Measurements from ENCODE around the gene SSR2. TPM values are rescaled to one million over a fixed set of nuclear protein-coding genes. Genes with fewer than 3 reads are reported as not detected.

The SSR2 gene
- total and polyA plus RNA-seq, 2 donors from 2014 or later = 175 to 300 TPM

DNA sequence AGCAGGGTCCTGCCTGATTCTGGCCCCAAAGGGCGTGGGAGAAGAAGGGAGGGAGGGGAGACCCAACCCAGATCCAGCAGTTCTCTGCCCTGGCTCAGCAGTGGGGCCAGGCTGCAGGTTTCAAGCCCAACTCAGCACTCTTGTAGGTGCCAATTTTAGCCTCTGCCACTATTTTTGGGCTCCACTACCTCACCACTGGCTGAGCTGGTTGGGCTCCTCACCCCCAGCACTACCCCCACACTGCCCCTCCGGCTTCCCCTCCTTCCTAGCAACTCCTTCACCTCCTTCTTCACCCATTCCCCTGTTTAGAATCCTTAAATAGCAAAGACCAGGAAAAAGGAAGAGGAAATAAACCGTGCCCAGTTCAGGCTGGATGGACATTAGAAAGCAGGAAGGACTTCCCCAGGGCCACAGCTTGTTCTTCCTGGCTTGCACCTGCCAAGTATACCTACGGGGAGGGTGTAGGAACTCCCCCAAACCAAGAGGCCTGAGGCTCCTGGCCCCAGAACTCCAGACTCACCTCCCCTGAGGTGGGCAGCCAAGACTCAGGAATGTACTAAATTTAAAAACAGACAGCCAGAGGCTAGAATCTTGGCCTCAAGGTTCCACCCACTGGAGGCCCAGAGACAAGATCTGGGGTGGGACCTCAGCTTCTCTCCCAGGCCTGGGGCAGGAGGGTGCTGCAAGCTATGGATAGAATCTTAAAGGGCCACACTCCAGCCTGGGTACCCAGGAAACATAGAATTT is 41.0 kb downstream of the SSR2 start:
- TF ChIP-seq, protein P1, sequence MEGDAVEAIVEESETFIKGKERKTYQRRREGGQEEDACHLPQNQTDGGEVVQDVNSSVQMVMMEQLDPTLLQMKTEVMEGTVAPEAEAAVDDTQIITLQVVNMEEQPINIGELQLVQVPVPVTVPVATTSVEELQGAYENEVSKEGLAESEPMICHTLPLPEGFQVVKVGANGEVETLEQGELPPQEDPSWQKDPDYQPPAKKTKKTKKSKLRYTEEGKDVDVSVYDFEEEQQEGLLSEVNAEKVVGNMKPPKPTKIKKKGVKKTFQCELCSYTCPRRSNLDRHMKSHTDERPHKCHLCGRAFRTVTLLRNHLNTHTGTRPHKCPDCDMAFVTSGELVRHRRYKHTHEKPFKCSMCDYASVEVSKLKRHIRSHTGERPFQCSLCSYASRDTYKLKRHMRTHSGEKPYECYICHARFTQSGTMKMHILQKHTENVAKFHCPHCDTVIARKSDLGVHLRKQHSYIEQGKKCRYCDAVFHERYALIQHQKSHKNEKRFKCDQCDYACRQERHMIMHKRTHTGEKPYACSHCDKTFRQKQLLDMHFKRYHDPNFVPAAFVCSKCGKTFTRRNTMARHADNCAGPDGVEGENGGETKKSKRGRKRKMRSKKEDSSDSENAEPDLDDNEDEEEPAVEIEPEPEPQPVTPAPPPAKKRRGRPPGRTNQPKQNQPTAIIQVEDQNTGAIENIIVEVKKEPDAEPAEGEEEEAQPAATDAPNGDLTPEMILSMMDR (IDR thresholded peaks at IDR 0.05; ENCODE audit: borderline replicate concordance, extremely low read depth, insufficient read depth) = no peak
- intact Hi-C loops (cut with DNase I) = no loop called here
- Histone ChIP-seq H3K27ac (ENCODE audit: low read depth in 2 of 2, low read length in 2 of 2) (peak overlapping the region; percentile 92 to 94), H3K9me3 (ENCODE audit: control insufficient read depth in 2 of 3, insufficient read depth in 1 of 3, low read length in 3 of 3) (no peaks in the 10 kb centered on the region), H3K9ac (ENCODE audit: low read length in 3 of 3) (peak overlapping the region in 2 of 3 donors; percentile 87 to 88), H3K27me3 (ENCODE audit: control insufficient read depth, insufficient read depth, low read length) (no peaks in the 10 kb centered on the region), H3K4me3 (ENCODE audit: low read length in 3 of 3) (peak overlapping the region in 2 of 3 donors; percentile 28 to 73), H3K4me1 (ENCODE audit: control insufficient read depth in 2 of 3, insufficient read depth in 2 of 3, low read depth in 1 of 3, low read length in 3 of 3) (peaks cover 7 to 56% (median 25%) of the 10 kb centered on the region in 3 donors), H3K36me3 (ENCODE audit: control insufficient read depth in 2 of 3, insufficient read depth in 3 of 3, low read length in 3 of 3) (no peaks in the 10 kb centered on the region)
- FAIRE-seq = no peak
- DNase-seq = no peak

DNA sequence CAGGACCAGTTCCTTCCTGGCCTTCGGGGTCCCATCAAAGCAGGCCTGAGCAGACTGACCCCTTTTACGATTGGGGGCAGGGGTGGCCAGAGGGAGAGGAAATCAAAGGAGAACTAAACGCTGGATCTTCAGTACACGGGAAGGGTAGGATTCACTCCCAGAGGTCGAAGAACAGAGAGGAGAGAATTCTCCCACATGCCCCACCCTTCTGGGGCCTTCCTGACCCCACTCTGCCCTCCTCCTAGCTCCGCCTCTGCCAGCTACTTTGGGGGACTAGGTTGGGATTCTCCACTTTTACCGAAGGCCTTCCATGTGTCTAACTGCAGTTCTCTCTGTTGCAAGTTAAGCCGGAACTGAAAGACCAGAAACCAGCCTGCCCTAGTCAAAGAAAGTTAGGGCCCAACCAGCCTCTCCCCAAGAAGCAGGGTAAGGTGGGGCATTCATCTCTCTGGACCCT is 41.8 kb downstream of the SSR2 start:
- peaks cover 7 to 57% (median 25%) of the 10 kb centered on the region in 3 donors for H3K4me1 ChIP-seq (ENCODE audit: control insufficient read depth in 2 of 3, insufficient read depth in 2 of 3, low read depth in 1 of 3, low read length in 3 of 3)
- peak overlapping the region; percentile 59 to 73 (median 71) for H3K4me3 ChIP-seq (ENCODE audit: low read length in 3 of 3)
- FAIRE-seq (no peak), DNase-seq (no peak)
- H3K36me3 ChIP-seq (ENCODE audit: control insufficient read depth in 2 of 3, insufficient read depth in 3 of 3, low read length in 3 of 3) = no peaks in the 10 kb centered on the region
- TF ChIP-seq, protein P1 (IDR thresholded peaks at IDR 0.05; ENCODE audit: borderline replicate concordance, extremely low read depth, insufficient read depth) = no peak
- peak overlapping the region; percentile 92 to 94 for H3K27ac ChIP-seq (ENCODE audit: low read depth in 2 of 2, low read length in 2 of 2)
- intact Hi-C loops (cut with DNase I) = no loop called here
- no peaks in the 10 kb centered on the region for H3K27me3 ChIP-seq (ENCODE audit: control insufficient read depth, insufficient read depth, low read length)
- H3K9me3 ChIP-seq (ENCODE audit: control insufficient read depth in 2 of 3, insufficient read depth in 1 of 3, low read length in 3 of 3) = no peaks in the 10 kb centered on the region
- H3K9ac ChIP-seq (ENCODE audit: low read length in 3 of 3) = peak overlapping the region; percentile 33 to 88 (median 87)

DNA sequence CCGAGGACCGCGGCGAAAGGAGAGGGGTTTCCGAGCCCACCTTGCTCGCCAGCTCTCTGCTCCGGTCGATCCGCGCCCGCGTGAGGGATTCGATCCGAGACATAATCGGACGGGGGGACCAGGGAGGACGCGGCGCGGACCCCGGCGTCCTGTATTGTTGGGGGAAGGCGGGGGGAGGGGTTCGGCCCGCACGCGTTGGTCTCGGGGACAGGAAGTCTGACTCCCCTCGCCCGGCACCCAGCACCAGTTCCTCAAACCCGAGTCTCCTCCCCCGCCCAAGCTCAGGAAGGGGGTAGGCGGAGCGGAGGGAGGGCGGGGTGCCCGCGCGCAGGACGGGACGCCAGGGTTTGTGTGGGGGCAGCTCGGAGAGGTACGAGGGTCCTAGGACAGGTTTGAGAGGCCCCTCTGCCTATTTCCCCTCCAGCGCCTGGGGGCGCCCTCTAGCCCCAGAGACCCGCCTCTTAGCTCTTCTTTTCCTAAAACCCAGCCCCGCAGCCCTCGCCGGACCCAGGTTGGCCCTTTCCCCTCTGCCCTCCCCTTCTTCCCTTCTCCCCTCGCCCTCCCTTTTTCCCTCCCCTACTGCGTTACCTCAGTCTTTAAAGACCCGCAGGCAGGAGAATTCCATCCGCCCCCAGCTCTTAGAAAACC is 42.3 kb downstream of the SSR2 start, which contains the start of gene ARHGEF2:
ARHGEF2 (minus strand) TSS at position 223 of the 648 bp plus-strand sequence; CDS start at position 103, 120 bp downstream.
- H3K4me1 ChIP-seq (ENCODE audit: control insufficient read depth in 2 of 3, insufficient read depth in 2 of 3, low read depth in 1 of 3, low read length in 3 of 3) = peaks cover 7 to 54% (median 25%) of the 10 kb centered on the region in 3 donors
- DNase-seq (peak; percentile 80 to 95 (median 90)), FAIRE-seq (no peak)
- peak within 1 kb of the TSS; percentile 92 to 94 for H3K27ac ChIP-seq (ENCODE audit: low read depth in 2 of 2, low read length in 2 of 2)
- H3K9ac ChIP-seq (ENCODE audit: low read length in 3 of 3) = peak within 1 kb of the TSS; percentile 43 to 88 (median 87)
- no peaks in the 10 kb centered on the region for H3K36me3 ChIP-seq (ENCODE audit: control insufficient read depth in 2 of 3, insufficient read depth in 3 of 3, low read length in 3 of 3)
- TF ChIP-seq, protein P1 (IDR thresholded peaks at IDR 0.05; ENCODE audit: borderline replicate concordance, extremely low read depth, insufficient read depth) = no peak
- intact Hi-C loops (cut with DNase I) = no loop called here
- H3K4me3 ChIP-seq (ENCODE audit: low read length in 3 of 3) = peak within 1 kb of the TSS; percentile 59 to 73 (median 71)
- H3K27me3 ChIP-seq (ENCODE audit: control insufficient read depth, insufficient read depth, low read length) = no peaks in the 10 kb centered on the region
- no peaks in the 10 kb centered on the region for H3K9me3 ChIP-seq (ENCODE audit: control insufficient read depth in 2 of 3, insufficient read depth in 1 of 3, low read length in 3 of 3)

All from kidney (tissue), 14 donors.